ENCODE results near the gene PLB1.

The PLB1 gene

DNA sequence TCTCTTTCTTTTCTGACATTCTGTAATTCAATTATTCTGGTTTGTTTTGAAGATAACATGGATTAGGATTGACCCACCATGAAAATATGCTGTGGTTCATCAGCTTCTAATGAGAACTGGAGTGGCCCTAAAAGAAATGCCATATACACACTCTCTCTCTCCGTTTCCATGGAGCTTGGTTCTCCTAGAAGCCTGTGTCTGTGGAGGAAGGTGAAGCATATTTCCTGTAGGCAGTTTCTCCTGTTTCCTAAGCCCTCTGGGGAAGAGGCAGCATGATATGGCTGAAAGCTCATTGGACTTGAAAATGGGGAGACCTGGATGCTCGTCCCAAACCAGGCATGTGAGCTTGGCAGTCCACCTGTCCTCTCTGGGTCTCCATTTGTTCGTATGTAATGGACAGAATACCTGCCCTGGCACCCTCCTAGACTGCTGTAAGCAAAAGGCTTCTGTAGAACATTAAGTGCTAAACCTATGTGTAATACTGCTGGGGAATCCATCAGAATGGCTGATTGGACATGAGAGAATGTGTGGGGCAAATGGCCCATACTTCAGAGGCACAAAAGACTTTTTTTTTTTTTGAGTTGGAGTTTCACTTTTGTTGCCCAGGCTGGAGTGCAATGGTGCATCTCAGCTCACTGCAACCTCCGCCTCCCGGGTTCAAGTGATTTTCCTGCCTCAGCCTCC lies 180.4 kb downstream of the PLB1 start:
- Histone ChIP-seq H2BK120ac (ENCODE audit: low read depth, low read length) (no peak overlapping the region), H4K91ac (ENCODE audit: low read length) (no peak overlapping the region), H3K4me1 (ENCODE audit: control insufficient read depth, insufficient read depth, low read depth, low read length) (peaks cover 9% of the 10 kb centered on the region), H3K4me2 (ENCODE audit: low read length, poor library complexity, severe bottlenecking) (no peak overlapping the region), H3K23ac (ENCODE audit: low read length in 2 of 2) (no peak overlapping the region), H2AFZ (ENCODE audit: low read depth, low read length) (no peak overlapping the region), H3K36me3 (ENCODE audit: control insufficient read depth in 1 of 2, insufficient read depth in 2 of 2, low read depth in 1 of 2, low read length in 2 of 2) (no peaks in the 10 kb centered on the region), H2BK15ac (ENCODE audit: low read depth, poor library complexity, severe bottlenecking) (no peak overlapping the region), H2AK5ac (ENCODE audit: low read length, severe bottlenecking) (no peak overlapping the region), H3K9ac (ENCODE audit: low read length) (no peak overlapping the region), H4K8ac (ENCODE audit: low read length) (no peak overlapping the region), H3K14ac (ENCODE audit: low read length in 2 of 2) (no peak overlapping the region), H2BK12ac (ENCODE audit: low read length in 2 of 2) (no peak overlapping the region), H3K18ac (ENCODE audit: low read depth in 1 of 2, low read length in 2 of 2) (no peak overlapping the region), H3K27me3 (ENCODE audit: control insufficient read depth in 1 of 2, insufficient read depth in 1 of 2, low read length in 2 of 2) (no peaks in the 10 kb centered on the region), H3K27ac (ENCODE audit: low read length, poor library complexity, severe bottlenecking) (no peak overlapping the region), H3K4ac (ENCODE audit: low read depth in 1 of 2, low read length in 2 of 2) (no peak overlapping the region), H3K9me3 (ENCODE audit: control insufficient read depth, low read length) (peaks cover 6% of the 10 kb centered on the region), H2BK5ac (ENCODE audit: low read depth, low read length, poor library complexity, severe bottlenecking) (no peak overlapping the region), H3K79me1 (replicated peaks; ENCODE audit: low read length, poor library complexity, severe bottlenecking) (no peaks in the 10 kb centered on the region), H3K4me3 (ENCODE audit: insufficient read depth in 1 of 2, low read depth in 1 of 2, low read length in 2 of 2) (no peak overlapping the region)
- WGBS = 93% methylated on average over 5 of the region's 5 CpGs
- DNase-seq = no peak

DNA sequence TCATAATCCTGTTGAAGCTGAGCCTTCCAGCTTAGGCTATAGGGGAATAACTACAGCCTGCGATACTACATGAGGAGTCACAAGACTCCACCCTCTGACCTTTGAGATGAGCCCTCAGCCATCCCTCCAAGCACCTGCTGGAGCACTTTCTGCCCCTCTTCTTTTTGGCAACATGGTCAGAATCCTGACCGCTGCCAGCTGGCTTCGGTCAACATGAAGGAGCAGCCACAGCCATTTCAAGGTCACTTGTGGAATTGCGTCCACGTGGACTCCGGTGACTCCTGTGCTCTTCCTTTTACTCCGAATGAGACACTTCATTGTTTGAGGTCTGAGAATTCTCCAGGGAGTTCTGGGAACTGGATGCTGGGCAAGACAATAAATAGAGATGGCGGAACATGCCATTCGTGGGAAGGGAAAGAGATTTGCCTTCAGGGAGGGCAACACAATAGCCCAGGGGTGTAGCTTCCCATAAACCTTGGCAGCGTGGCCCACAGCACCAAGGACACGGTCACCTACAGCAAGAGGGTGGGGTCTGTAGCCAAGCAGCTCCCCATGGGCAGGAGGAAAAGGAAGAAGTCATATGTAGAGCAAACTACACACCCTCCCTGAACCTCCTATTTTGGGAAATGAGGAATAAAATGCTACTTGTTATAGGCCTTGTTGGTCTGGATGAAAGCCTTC lies 182.5 kb downstream of the PLB1 start:
- Histone ChIP-seq H3K14ac (ENCODE audit: low read length in 2 of 2) (no peak overlapping the region), H2BK15ac (ENCODE audit: low read depth, poor library complexity, severe bottlenecking) (no peak overlapping the region), H2BK5ac (ENCODE audit: low read depth, low read length, poor library complexity, severe bottlenecking) (no peak overlapping the region), H3K27me3 (ENCODE audit: control insufficient read depth in 1 of 2, insufficient read depth in 1 of 2, low read length in 2 of 2) (no peaks in the 10 kb centered on the region), H4K8ac (ENCODE audit: low read length) (no peak overlapping the region), H2AFZ (ENCODE audit: low read depth, low read length) (no peak overlapping the region), H3K23ac (ENCODE audit: low read length in 2 of 2) (no peak overlapping the region), H3K18ac (ENCODE audit: low read depth in 1 of 2, low read length in 2 of 2) (no peak overlapping the region), H3K9me3 (ENCODE audit: control insufficient read depth, low read length) (peaks cover 5% of the 10 kb centered on the region), H2BK12ac (ENCODE audit: low read length in 2 of 2) (peak overlapping the region in 1 of 2 experiments; percentile 37), H3K4ac (ENCODE audit: low read depth in 1 of 2, low read length in 2 of 2) (no peak overlapping the region), H3K4me2 (ENCODE audit: low read length, poor library complexity, severe bottlenecking) (no peak overlapping the region), H2AK5ac (ENCODE audit: low read length, severe bottlenecking) (no peak overlapping the region), H3K9ac (ENCODE audit: low read length) (no peak overlapping the region), H3K4me3 (ENCODE audit: insufficient read depth in 1 of 2, low read depth in 1 of 2, low read length in 2 of 2) (no peak overlapping the region), H4K91ac (ENCODE audit: low read length) (no peak overlapping the region), H3K36me3 (ENCODE audit: control insufficient read depth in 1 of 2, insufficient read depth in 2 of 2, low read depth in 1 of 2, low read length in 2 of 2) (no peaks in the 10 kb centered on the region), H3K79me1 (replicated peaks; ENCODE audit: low read length, poor library complexity, severe bottlenecking) (no peaks in the 10 kb centered on the region), H3K27ac (ENCODE audit: low read length, poor library complexity, severe bottlenecking) (no peak overlapping the region), H2BK120ac (ENCODE audit: low read depth, low read length) (no peak overlapping the region), H3K4me1 (ENCODE audit: control insufficient read depth, insufficient read depth, low read depth, low read length) (peaks cover 24% of the 10 kb centered on the region)
- DNase-seq = no peak
- WGBS = 93% methylated on average over 11 of the region's 11 CpGs

DNA sequence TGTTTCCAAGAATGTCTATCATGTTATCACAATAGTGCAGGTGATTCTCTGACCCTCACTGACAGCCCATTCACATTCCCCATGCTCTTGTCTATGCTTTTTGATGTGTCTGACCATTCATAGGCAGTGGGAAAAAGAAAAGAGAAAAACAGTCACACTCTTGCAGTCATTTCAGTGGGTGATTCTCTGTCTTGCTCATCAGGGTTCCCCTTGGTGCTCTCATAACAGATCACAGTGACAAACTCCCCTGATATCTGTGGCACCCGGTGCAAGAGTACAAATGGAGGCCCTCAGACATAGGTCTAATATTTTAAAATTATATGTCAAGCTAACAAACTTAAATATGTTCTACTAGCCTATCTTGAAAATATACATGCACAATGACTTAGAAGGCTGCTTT lies 183.1 kb downstream of the PLB1 start:
- Histone ChIP-seq H4K8ac (ENCODE audit: low read length) (no peak overlapping the region), H3K79me1 (replicated peaks; ENCODE audit: low read length, poor library complexity, severe bottlenecking) (no peaks in the 10 kb centered on the region), H3K9me3 (ENCODE audit: control insufficient read depth, low read length) (no peaks in the 10 kb centered on the region), H4K91ac (ENCODE audit: low read length) (no peak overlapping the region), H3K4ac (ENCODE audit: low read depth in 1 of 2, low read length in 2 of 2) (no peak overlapping the region), H2BK5ac (ENCODE audit: low read depth, low read length, poor library complexity, severe bottlenecking) (no peak overlapping the region), H2BK120ac (ENCODE audit: low read depth, low read length) (no peak overlapping the region), H2AFZ (ENCODE audit: low read depth, low read length) (no peak overlapping the region), H3K27ac (ENCODE audit: low read length, poor library complexity, severe bottlenecking) (no peak overlapping the region), H3K4me2 (ENCODE audit: low read length, poor library complexity, severe bottlenecking) (no peak overlapping the region), H3K18ac (ENCODE audit: low read depth in 1 of 2, low read length in 2 of 2) (no peak overlapping the region), H2BK12ac (ENCODE audit: low read length in 2 of 2) (no peak overlapping the region), H2BK15ac (ENCODE audit: low read depth, poor library complexity, severe bottlenecking) (no peak overlapping the region), H3K27me3 (ENCODE audit: control insufficient read depth in 1 of 2, insufficient read depth in 1 of 2, low read length in 2 of 2) (no peaks in the 10 kb centered on the region), H2AK5ac (ENCODE audit: low read length, severe bottlenecking) (no peak overlapping the region), H3K36me3 (ENCODE audit: control insufficient read depth in 1 of 2, insufficient read depth in 2 of 2, low read depth in 1 of 2, low read length in 2 of 2) (no peaks in the 10 kb centered on the region), H3K14ac (ENCODE audit: low read length in 2 of 2) (no peak overlapping the region), H3K9ac (ENCODE audit: low read length) (no peak overlapping the region), H3K23ac (ENCODE audit: low read length in 2 of 2) (no peak overlapping the region), H3K4me1 (ENCODE audit: control insufficient read depth, insufficient read depth, low read depth, low read length) (peaks cover 28% of the 10 kb centered on the region), H3K4me3 (ENCODE audit: insufficient read depth in 1 of 2, low read depth in 1 of 2, low read length in 2 of 2) (no peak overlapping the region)
- no peak for DNase-seq
- no CpG with 5 or more reads among the region's 1 CpG for WGBS

DNA sequence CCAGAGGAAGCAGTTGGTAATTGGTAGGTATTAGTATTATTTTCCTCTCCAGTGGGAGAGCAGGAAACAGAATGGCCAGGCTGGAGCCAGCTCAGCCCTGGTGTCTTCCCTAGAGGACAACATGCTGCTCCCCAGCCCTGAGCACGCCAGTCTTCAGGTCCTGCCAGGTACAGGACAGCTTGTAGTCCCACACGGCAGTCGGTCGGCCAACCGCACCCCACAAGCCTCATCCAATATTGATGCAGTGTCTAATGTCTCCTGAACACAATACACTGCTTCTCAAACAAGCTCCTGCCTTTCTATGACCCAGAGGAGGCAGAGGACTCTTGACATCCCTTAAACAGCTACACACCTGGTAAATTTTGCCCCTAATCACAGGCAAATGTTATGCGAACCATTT lies 184.8 kb downstream of the PLB1 start:
- no peak overlapping the region for H3K23ac ChIP-seq (ENCODE audit: low read length in 2 of 2)
- DNase-seq = no peak
- H2BK15ac ChIP-seq (ENCODE audit: low read depth, poor library complexity, severe bottlenecking) = no peak overlapping the region
- over 99% methylated on average over 6 of the region's 6 CpGs for WGBS
- H2BK12ac ChIP-seq (ENCODE audit: low read length in 2 of 2) = peak overlapping the region; percentile 20 to 92
- H3K4me2 ChIP-seq (ENCODE audit: low read length, poor library complexity, severe bottlenecking) = no peak overlapping the region
- H3K36me3 ChIP-seq (ENCODE audit: control insufficient read depth in 1 of 2, insufficient read depth in 2 of 2, low read depth in 1 of 2, low read length in 2 of 2) = no peaks in the 10 kb centered on the region
- no peak overlapping the region for H2AFZ ChIP-seq (ENCODE audit: low read depth, low read length)
- H3K9ac ChIP-seq (ENCODE audit: low read length) = no peak overlapping the region
- no peak overlapping the region for H4K8ac ChIP-seq (ENCODE audit: low read length)
- H3K4me1 ChIP-seq (ENCODE audit: control insufficient read depth, insufficient read depth, low read depth, low read length) = peaks cover 32% of the 10 kb centered on the region
- peak overlapping the region; percentile 19 for H4K91ac ChIP-seq (ENCODE audit: low read length)
- peak overlapping the region; percentile 16 to 75 for H3K18ac ChIP-seq (ENCODE audit: low read depth in 1 of 2, low read length in 2 of 2)
- H3K4ac ChIP-seq (ENCODE audit: low read depth in 1 of 2, low read length in 2 of 2) = peak overlapping the region in 1 of 2 experiments; percentile 16
- no peaks in the 10 kb centered on the region for H3K27me3 ChIP-seq (ENCODE audit: control insufficient read depth in 1 of 2, insufficient read depth in 1 of 2, low read length in 2 of 2)
- H3K9me3 ChIP-seq (ENCODE audit: control insufficient read depth, low read length) = no peaks in the 10 kb centered on the region
- H2BK120ac ChIP-seq (ENCODE audit: low read depth, low read length) = peak overlapping the region; percentile 12
- H2AK5ac ChIP-seq (ENCODE audit: low read length, severe bottlenecking) = peak overlapping the region; percentile 50
- H2BK5ac ChIP-seq (ENCODE audit: low read depth, low read length, poor library complexity, severe bottlenecking) = no peak overlapping the region
- H3K14ac ChIP-seq (ENCODE audit: low read length in 2 of 2) = no peak overlapping the region
- H3K79me1 ChIP-seq (replicated peaks; ENCODE audit: low read length, poor library complexity, severe bottlenecking) = no peaks in the 10 kb centered on the region
- no peak overlapping the region for H3K4me3 ChIP-seq (ENCODE audit: insufficient read depth in 1 of 2, low read depth in 1 of 2, low read length in 2 of 2)
- peak overlapping the region; percentile 75 for H3K27ac ChIP-seq (ENCODE audit: low read length, poor library complexity, severe bottlenecking)
